OCI-M2 (cell line): Measurements from ENCODE around the gene PTCH2.
"Not testable (repeated sequence)": the region's sequence is repeated elsewhere in the genome, so short reads cannot be mapped to it uniquely, and the experiment has no call there.

ENCODE experiments used
- DNase-seq: peaks from one replicate; lab custom pipeline; 2025; ENCODE audit not compliant: unreplicated experiment; lab: John Stamatoyannopoulos, UW

PTCH2 gene

DNA sequence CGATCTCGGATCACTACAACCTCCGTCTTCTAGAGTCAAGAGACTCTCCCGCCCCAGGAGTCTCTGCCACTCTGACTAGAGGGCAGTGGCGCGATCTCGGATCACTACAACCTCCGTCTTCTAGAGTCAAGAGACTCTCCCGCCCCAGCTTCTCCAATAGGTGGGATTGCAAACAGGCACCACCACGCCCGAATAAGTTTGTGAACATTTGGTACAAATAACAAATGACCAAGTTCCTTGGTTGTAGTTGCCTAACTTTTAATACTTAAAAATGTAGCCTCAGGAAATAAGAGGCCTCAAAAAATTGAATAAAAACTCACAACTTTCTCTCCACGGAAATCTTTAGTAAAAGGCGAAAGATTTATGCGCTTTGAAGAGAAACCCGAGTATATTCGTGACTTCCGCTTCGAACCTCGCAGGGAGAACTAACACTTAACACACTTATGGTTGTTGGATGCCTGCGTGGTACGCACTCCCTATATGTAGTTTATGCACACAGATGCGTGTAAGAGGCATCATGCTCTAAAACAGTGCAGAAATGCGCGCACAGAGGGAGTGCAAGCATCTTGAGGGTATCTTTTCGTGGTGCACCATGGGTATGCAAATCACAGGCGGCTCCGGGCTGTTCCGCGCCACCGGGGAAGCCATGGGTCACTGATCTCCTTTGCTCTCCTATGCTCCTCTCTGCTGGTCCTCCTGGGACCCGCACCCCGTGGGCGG is 23.3 kb downstream of the PTCH2 start:
- no peak for DNase-seq

DNA sequence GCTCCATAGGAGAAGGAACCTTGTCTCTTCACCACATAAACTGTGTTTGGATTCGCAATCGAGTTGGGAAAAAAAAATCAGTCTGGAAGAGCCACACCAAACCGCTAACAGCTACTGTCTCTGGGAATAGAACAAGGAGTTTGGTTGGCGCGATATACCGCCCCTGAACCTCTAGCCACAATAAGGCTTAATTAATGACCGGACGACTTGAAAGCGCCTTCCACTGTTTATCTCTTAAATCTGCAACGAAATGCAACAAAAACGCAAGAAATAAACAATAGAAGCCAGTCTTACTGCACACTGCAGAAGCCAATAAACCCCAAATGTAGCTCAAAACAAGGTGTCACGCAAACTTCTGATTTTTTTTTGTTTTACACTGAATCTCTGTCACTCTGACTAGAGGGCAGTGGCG is 23.9 kb downstream of the PTCH2 start:
- DNase-seq, result no peak

DNA sequence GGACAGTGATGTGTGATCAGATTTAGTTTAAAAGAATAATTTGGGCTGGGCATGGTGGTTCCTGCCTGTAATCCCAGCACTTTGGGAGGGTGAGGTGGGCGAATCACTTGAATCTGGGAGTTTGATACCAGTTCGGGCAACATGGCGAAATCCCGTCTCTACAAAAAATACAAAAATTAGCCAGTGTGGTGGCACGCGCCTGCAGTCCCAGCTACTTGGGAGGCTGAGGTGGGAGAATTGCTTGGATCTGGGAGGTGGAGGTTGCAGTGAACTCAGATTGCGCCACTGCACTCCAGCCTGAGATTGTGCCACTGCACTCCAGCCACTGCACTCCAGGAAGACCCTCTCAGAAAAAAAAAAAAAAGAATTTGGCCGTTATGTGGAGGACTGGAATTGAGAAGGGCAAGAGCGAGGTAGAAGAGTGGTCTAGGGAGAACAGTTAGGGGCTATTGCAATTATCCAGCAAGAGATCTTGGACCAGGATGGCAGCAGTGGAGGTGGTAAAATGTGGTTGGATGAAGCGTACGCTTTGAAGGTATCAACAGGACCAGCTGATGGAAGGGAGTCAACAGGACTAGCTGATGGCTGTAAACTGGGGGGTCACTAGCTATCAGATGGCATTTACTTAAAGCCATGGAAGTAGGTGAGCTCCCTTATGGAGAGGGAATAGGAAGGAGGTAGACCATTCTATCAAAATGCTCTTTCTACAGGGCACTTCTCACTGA is 25.1 kb downstream of the PTCH2 start:
- DNase-seq, result no peak

DNA sequence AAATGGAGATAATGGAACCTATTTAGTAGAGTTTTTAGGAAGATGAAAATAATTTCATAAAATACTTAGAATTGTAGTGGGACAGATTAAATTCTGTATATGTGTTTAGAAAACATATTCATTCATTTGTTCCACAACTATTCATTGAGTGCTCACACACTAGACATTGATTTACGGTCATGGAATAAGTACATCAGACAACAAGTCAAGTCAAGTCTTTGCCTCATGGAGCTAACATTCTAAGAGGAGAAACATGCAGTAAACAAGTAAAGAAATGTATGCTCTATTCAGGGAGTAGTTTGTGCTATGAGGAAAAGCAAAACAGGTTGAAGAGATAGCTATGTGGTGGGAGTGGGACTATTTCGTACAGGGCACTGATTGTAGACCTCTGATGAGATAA is 25.7 kb downstream of the PTCH2 start:
- no peak for DNase-seq

DNA sequence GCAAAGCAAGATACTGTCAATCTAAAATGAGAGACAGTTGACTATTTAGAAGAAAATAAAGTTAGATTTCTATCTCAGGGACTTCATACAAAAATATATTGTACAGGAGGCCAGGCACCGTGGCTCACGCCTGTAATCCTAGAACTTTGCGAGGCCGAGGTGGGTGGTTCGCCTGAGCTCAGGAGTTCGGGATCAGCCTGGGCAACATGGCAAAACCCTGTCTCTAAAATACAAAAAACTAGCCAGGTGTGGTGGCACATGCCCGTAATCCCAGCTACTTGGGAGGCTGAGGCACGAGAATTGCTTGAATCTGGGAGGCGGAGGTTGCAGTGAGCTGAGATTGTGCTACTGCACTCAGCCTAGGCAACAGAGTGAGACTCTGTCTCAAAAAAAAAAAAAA is 27.1 kb downstream of the PTCH2 start:
- DNase-seq, result not testable (repeated sequence)

DNA sequence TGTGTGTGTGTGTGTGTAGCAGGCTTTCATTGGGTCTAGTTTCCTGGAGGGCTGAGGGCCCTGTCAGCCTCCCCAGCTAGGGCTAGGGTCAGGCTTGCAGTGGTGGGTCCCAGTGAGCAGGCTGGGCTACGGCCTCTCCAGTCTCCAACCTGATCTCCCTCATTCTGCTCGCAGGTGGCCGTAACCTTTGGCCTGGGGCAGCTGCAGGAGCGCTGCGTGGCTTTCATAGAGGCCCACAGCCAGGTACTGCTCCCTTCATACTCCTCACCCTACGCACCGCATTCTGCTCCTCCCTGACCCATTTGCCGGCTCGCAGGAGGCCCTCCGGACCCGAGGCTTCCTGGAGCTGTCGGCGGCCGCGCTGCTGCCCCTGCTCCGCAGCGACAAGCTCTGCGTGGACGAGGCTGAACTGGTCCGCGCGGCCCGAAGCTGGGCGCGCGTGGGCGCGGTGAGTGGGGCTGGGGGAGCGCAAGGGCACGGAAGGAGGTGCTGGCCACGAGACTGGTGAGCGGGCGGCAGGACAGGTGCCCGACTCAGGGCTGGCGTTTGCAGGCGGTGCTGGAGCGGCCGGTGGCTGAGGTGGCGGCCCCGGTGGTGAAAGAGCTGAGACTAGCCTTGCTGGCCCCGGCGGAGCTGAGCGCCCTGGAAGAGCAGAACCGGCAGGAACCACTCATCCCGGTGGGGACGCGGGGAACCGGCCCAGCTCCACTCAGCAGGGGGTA is 30.1 kb downstream of the PTCH2 start:
- DNase-seq, result no peak

DNA sequence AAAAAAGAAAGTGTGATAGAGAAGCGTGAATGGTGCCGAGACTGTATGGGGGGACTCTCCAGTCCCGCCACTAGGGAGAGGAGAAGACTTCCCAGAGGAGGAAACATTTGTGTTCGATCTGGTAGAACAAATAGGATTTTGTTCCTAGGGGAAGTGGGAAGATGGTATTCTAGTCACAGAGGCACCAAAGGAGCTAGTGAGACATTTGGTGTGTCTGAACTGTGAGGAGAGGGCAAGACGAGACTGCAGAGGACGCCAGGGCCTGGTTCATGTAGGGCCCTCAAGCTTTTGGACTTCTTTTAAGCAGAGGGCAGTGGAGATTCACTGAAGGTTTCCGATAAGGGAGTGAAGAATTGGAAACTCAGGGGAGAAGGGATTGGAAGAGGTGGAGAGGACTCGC is 31.8 kb downstream of the PTCH2 start:
- no peak for DNase-seq

DNA sequence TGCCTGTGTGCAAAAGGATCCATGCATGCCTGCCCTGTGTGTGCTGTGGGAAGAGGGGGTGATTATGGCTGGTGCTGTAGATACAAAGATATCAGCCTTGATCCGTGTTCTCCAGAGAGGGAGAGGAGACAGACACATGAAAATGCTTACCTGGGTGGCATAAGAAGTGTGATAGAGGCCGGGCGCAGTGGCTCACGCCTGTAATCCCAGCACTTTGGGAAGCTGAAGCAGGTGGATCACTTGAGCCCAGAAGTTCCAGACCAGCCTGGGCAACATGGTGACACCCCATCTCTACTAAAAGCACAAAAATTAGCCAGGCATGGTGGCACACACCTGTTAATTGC is 32.3 kb downstream of the PTCH2 start:
- DNase-seq, result not testable (repeated sequence)

DNA sequence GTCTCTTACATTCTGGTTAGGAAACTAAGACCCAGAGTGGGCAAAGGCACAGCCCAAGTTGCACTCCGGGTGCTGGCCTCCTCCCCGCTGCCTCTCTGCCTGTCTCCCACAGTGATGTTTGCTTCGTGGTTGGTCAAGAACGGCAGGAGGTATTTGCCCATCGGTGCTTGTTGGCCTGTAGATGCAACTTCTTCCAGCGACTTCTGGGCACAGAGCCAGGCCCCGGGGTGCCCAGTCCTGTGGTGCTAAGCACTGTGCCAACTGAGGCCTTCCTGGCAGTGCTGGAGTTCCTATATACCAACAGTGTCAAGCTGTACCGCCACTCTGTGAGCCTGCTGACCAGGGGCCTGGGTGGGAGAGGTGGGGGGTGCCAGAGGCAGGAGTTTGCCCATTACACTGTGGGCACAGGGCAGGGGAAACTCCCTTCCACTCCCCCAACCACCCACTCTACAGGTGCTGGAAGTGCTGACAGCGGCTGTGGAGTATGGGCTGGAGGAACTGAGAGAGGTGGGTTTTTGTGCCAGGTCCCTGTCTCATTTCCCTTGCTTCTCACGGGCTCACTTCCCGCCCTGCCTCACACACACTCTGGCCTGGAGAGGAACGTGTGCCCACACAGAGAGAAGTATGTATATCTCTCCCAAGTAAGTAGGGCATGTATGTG is 32.8 kb downstream of the PTCH2 start:
- no peak for DNase-seq

DNA sequence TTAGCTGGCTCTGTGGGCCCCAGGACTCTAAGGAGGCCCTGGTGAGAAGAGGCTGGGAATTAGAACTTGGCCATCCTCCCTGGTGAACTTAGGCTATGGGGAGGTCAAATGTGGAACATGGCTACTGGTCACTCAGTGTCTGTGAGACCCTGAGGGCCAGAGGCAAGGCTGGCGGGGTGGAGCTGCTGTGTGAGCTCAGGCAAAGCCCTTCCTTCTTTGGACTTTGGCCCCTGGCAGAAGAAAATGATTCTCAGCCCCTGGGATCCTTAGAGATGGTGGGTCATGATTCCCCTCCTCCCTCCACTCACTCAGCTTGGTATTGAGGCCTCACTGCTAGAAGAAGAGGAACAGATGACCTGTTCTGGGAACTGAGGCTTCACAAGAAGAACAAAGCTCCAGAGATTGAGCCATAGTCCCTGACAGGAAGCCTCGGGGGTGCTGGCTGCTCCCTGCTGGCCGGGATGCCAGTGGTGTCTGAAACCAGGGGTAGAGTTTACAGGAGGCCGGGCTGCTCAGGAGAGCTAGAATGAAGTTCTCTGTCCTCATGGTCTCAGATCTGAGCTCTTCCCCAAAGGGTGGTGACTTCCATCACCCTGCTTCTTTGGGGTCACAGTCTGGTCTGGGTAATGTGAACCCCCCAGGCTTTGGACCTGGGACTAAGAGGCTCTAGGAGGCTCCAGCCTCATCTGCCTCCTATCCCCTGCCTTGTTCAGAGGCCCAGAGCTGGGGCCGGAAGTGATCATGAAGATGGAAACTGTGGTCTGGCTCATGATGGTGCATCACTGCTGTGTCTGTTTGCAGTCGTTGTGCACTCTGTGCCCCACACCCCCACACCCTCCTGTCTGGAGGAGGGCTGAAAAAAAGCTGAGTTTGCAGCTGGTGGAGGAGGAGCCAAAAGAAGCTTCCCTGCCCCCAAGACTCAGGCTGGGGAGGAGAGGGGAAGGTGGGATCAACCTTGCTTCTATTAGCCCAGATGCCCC is 33.8 kb downstream of the PTCH2 start:
- DNase-seq, result no peak

DNA sequence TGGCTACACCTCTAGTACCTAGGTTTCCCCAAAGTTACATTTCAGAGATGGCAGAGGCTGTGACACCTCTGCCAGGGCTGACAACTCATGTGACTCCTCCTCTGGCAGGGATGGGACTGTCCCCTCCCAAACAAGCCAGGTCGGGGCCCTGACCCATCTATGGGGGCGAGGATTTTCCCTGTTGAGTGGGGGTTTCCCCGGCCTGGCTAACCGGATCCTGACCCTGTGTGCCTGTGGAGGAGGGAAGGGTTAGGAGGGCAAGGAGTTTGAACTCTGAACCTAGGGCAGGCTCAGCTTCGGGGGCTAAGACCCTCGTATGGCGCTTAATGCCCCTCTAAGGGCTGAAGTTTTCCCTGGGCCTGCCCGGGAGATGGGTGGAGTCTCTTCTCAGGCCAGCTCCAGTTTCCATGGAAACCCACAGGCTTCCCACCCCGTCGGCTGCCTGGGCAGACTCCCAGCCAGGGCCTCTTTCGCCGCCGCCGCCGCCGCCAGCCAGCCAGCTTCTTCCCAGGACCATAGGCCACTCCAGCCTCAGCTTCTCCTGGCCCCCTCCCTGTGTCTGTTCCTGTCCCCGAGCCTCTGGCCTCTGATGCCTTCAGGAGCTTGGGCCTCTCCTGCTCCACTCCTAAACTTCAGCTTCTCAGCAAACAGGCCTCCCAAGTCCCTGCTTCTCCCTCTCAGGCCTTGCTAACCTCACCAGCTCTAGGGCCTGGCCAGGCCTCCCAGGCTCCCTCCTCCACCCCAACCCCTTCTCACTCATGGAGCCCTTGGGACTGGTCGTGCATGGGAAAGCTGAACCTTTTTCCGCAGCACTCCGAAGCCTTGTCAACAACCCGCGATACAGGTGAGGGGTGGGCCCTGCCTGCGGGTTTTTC is 34.8 kb downstream of the PTCH2 start, which contains the start of gene BTBD19:
TSS of gene BTBD19 (plus strand) at position 461 of the 875 bp plus-strand sequence. CDS start at position 759, 298 bp downstream.
- DNase-seq, result no peak

DNA sequence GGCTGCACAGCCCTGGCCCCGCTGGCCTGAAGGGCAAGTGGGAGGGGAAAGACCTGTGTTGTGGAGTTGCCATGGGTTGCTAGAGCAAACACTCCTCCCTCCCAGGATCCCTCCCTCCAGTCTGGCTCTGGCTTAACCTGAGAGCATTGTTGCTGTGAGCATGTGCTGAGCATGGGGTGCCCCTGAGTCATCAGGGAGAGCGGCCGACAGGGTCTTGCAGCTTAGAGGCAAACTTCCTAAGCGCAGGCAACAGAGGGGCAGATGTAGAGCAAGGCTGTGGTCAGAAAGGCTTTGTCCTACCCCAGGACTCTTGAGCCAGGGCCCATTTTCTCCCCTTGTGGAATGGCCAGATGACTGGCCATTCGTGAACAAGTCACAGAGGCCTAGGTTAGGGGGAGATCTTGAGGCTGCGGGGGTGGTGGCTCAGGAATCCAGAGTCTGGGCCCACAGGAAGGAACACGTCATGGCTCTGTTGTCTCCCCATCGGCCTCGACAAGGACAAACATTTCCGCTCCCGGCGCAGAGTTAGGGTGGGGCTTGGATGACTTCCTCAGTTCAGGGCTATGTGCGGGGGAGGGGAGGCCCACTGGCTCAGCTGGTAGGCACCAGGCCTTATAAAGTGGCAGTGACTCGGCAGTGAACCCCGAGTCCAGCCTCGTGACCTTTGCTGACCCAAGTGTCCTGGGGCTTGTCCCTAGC is 35.5 kb downstream of the PTCH2 start:
- peak; percentile 62 for DNase-seq

DNA sequence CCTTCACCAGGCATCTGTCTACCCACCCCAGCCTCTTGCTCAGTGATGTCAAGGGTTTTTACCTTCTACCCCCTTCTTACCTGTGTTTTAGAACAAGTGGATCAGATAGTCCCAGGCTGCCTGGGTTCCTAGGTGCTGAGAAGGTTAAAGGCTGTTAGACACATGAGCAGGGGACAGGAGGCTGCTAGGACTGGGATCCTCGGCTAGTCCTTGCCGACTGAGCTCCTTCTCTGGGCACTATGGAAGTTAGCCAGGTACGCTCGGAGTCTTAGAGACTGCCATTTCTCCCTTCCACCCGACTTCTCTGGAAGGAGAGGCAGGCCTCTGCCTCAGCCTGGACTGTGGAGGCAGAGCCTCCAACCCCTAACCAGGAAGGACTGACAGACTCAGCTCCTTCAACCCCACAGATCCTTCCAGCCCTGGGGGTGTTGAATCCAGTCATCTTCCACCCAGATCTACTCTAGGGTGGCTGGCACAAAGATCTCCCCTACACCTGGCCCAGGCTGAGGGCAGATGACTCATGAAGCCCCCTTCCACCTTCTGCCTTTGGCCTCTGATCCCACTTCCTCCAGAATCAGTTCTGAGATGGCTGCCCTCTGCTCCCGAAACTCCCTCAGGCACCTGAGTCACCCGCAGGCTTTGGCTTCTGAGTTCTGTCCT is 36.2 kb downstream of the PTCH2 start, which contains the start of gene DYNLT4:
TSS of gene DYNLT4 (minus strand) at position 648 of the 660 bp plus-strand sequence. CDS start 683 bp downstream, outside the sequence.
- DNase-seq, result no peak

DNA sequence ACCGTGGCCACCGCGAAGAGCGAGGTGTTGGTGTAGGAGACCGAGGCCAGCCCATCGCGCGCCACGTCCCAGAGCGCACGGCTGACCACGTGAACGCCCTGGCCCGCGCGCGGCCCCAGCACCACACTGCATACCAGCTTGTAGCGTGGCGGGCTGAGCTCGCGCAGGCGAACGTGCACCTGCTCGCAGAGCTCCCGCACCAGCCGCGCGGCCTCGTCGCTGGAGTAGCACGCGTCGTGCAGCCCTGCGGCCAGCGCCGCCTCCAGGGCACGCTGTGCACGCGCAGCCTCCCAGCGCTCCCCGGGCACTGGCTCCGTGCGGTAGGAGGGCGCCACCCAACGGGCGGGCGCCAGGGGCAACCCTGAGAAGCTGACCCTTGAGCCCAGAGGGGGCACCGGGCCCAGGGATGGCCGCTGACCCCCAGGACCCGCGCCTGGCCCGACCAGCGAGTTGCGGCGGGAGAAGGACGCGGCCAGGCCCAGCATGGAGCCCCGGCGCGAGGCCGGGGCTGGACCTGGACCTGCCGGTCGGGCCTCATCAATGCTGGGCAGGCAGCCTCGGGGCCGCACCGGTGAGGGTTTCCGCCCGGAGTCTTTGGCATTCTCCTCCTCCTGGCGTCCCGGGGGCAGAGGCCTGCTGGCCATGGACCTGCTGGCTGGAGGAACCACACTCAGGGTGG is 36.9 kb downstream of the PTCH2 start:
- no peak for DNase-seq

DNA sequence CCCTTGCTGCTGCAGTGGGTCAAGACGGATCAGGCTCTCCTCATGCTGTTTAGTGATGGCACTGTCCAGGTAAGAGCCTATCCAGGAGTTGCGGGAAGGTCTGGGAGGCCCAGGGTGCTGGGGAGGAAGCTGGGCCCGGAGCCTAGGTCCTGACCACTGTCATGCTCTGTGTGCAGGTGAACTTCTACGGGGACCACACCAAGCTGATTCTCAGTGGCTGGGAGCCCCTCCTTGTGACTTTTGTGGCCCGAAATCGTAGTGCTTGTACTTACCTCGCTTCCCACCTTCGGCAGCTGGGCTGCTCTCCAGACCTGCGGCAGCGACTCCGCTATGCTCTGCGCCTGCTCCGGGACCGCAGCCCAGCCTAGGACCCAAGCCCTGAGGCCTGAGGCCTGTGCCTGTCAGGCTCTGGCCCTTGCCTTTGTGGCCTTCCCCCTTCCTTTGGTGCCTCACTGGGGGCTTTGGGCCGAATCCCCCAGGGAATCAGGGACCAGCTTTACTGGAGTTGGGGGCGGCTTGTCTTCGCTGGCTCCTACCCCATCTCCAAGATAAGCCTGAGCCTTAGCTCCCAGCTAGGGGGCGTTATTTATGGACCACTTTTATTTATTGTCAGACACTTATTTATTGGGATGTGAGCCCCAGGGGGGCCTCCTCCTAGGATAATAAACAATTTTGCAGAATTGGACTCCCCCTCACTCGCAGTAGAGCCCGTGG is 37.6 kb downstream of the PTCH2 start:
- no peak for DNase-seq

DNA sequence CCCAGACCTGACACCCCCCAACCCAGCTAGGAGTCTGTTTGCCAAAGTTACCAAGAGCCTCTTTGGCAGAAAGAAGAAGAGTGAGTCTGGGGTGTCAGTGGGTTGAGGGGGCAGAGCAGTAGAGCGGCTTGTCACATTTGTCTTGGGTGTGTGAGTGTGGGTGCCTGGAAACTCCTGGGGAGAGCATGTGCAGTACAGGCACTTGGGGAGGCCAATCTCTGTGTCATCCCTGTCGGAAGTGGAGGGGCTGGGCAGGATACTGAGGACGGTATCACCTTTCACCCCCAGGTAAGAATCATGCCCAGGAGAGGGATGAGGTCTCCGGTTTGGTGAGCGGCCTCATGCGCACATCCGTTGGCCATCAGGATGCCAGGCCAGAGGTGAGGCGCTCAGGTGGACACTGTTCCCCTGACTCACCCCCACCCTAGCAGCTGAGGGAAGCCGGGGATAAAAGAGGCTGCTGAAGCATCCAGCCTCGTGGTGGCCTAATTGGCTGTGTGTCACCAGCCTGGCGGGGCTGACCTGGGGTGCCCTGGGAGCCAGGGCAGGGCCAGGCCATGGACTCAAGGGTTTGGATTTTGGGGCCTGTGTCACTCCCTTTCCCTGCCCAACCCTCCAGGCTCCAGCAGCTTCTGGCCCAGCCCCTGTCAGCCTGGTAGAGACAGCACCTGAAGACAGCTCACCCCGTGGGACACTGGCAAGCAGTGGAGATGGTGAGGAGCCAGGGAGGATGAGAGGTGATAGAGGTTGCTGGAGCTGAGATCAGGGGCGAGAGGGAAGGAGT is 39.5 kb downstream of the PTCH2 start:
- no peak for DNase-seq
